Adrenal gland (tissue), 5 donors: ENCODE measurements around the gene SOX11.

ENCODE experiments used
- CTCF ChIP-seq, 6 experiments: fragments of 450-650 bp in 4 of 6; fragments of 200-600 bp in 2 of 6; sonication (generic) in 1 of 6; IDR thresholded peaks; 1 replicate in 5 of 6; 2 replicates in 1 of 6; pipeline versions ENCODE4 v1.5.1 to v1.8.0; 2016 to 2021; ENCODE audit warnings: antibody characterized with exemption in 6 of 6, mild to moderate bottlenecking in 2 of 6, moderate library complexity in 1 of 6
- POLR2A ChIP-seq, 2 donors: fragments of 450-650 bp; IDR thresholded peaks; one replicate each; pipeline ENCODE4 v1.6.1; 2017; ENCODE audit warnings: antibody characterized with exemption in 2 of 2, mild to moderate bottlenecking in 2 of 2, moderate library complexity in 1 of 2
- donor health status: DM: no; HTN: no; CAD: no.

DNA sequence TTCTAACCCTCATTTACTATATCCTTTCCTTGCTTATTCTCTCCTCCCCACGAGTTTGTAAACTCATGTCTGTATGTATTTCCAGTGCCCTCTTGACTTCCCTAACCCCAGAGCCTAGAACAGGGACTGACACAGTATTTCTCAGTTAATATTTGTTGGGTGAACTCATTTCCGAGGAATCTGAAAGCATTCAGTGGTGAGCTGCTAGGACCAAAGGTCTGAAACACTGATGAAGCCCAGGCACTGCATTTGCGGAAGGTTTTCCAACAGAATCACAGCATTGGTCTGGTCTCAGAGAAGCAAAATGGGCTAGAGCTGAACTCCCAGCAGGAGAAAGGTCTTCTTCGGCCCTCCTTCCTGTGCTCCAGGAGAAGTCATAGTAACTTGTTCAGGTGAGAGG lies 56.8 kb downstream of the SOX11 start:
- TF ChIP-seq CTCF (IDR thresholded peaks at IDR 0.05) (no peak), POLR2A (IDR thresholded peaks at IDR 0.05) (no peak)
